ENCODE data around the gene TPCN2.

Gene TPCN2

GRCh38 chr11:69014898-69015549 is 33.7 kb upstream of the TPCN2 start:
- Histone ChIP-seq H3K4me1 (ENCODE audit: low read depth, poor library complexity, severe bottlenecking) (no peaks in the 10 kb centered on the region), H3K4me2 (no peak overlapping the region), H2AFZ (ENCODE audit: low read depth) (no peak overlapping the region), H3K4me3 (IDR thresholded peaks at IDR 0.05; ENCODE audit: insufficient read depth, low read depth, low read length) (no peak overlapping the region), H3K36me3 (ENCODE audit: insufficient read depth) (no peaks in the 10 kb centered on the region), H3K27me3 (ENCODE audit: insufficient read depth, low read depth) (peaks cover 36% of the 10 kb centered on the region), H3K9ac (no peak overlapping the region), H4K20me1 (ENCODE audit: insufficient read depth) (no peaks in the 10 kb centered on the region), H3K27ac (no peak overlapping the region), H3K79me2 (ENCODE audit: insufficient read depth, low read depth) (no peaks in the 10 kb centered on the region)
- TF ChIP-seq CTCF (conservative IDR thresholded peaks at IDR 0.05; ENCODE audit: low read depth, low read length) = no peak

- no peak overlapping the region for H3K4me2 ChIP-seq
- no peaks in the 10 kb centered on the region for H3K36me3 ChIP-seq (ENCODE audit: insufficient read depth)
- no peaks in the 10 kb centered on the region for H4K20me1 ChIP-seq (ENCODE audit: insufficient read depth)
- H3K4me3 ChIP-seq (IDR thresholded peaks at IDR 0.05; ENCODE audit: insufficient read depth, low read depth, low read length) = no peak overlapping the region
- no peaks in the 10 kb centered on the region for H3K4me1 ChIP-seq (ENCODE audit: low read depth, poor library complexity, severe bottlenecking)
- TF ChIP-seq CTCF (conservative IDR thresholded peaks at IDR 0.05; ENCODE audit: low read depth, low read length) = no peak
- H3K79me2 ChIP-seq (ENCODE audit: insufficient read depth, low read depth) = no peaks in the 10 kb centered on the region
- no peak overlapping the region for H3K9ac ChIP-seq
- no peak overlapping the region for H3K27ac ChIP-seq
- H3K27me3 ChIP-seq (ENCODE audit: insufficient read depth, low read depth) = peaks cover 15% of the 10 kb centered on the region; the same call in 1 of the 2 replicates
- no peak overlapping the region for H2AFZ ChIP-seq (ENCODE audit: low read depth)
Observed at GRCh38 chr11:69017951-69018350, 30.8 kb upstream of the TPCN2 start.

- Histone ChIP-seq H3K4me1 (ENCODE audit: low read depth, poor library complexity, severe bottlenecking) (no peaks in the 10 kb centered on the region), H3K4me3 (IDR thresholded peaks at IDR 0.05; ENCODE audit: insufficient read depth, low read depth, low read length) (no peak overlapping the region), H3K4me2 (no peak overlapping the region), H3K36me3 (ENCODE audit: insufficient read depth) (no peaks in the 10 kb centered on the region), H3K9ac (no peak overlapping the region), H3K27me3 (ENCODE audit: insufficient read depth, low read depth) (peaks cover 7% of the 10 kb centered on the region; the same call in 1 of the 2 replicates), H3K27ac (no peak overlapping the region), H4K20me1 (ENCODE audit: insufficient read depth) (no peaks in the 10 kb centered on the region), H3K79me2 (ENCODE audit: insufficient read depth, low read depth) (no peaks in the 10 kb centered on the region), H2AFZ (ENCODE audit: low read depth) (no peak overlapping the region)
- TF ChIP-seq CTCF (conservative IDR thresholded peaks at IDR 0.05; ENCODE audit: low read depth, low read length) = no peak
Observed at GRCh38 chr11:69018924-69019323, 29.8 kb upstream of the TPCN2 start.

- Histone ChIP-seq H4K20me1 (ENCODE audit: insufficient read depth) (no peaks in the 10 kb centered on the region), H2AFZ (ENCODE audit: low read depth) (no peak overlapping the region), H3K4me3 (IDR thresholded peaks at IDR 0.05; ENCODE audit: insufficient read depth, low read depth, low read length) (no peak overlapping the region), H3K27ac (no peak overlapping the region), H3K27me3 (ENCODE audit: insufficient read depth, low read depth) (peaks cover 7% of the 10 kb centered on the region; the same call in 1 of the 2 replicates), H3K9ac (no peak overlapping the region), H3K79me2 (ENCODE audit: insufficient read depth, low read depth) (no peaks in the 10 kb centered on the region), H3K4me2 (no peak overlapping the region), H3K4me1 (ENCODE audit: low read depth, poor library complexity, severe bottlenecking) (no peaks in the 10 kb centered on the region), H3K36me3 (ENCODE audit: insufficient read depth) (no peaks in the 10 kb centered on the region)
- no peak for TF ChIP-seq CTCF (conservative IDR thresholded peaks at IDR 0.05; ENCODE audit: low read depth, low read length)
Observed at GRCh38 chr11:69022260-69022659, 26.5 kb upstream of the TPCN2 start.

Data from KMS-11 (cell line).